SW480 (cell line): Measurements from ENCODE around the gene TCFL5.
"Not testable (repeated sequence)": the region's sequence is repeated elsewhere in the genome, so short reads cannot be mapped to it uniquely, and the experiment has no call there.

ENCODE experiments used
- DNase-seq: peaks from one replicate; pipeline ENCODE4 v3.0.0-alpha.2; 2016; ENCODE audit warnings: low spot score

Gene TCFL5

GRCh38 chr20:62853304-62853703 is 8.3 kb downstream of the TCFL5 start:
- not testable (repeated sequence) for DNase-seq

GRCh38 chr20:62852841-62853240 is 8.8 kb downstream of the TCFL5 start:
- DNase-seq = no peak

- no peak for DNase-seq
These were observed 9.4 kb downstream of the TCFL5 start for GRCh38 chr20:62852196-62852595.

DNA sequence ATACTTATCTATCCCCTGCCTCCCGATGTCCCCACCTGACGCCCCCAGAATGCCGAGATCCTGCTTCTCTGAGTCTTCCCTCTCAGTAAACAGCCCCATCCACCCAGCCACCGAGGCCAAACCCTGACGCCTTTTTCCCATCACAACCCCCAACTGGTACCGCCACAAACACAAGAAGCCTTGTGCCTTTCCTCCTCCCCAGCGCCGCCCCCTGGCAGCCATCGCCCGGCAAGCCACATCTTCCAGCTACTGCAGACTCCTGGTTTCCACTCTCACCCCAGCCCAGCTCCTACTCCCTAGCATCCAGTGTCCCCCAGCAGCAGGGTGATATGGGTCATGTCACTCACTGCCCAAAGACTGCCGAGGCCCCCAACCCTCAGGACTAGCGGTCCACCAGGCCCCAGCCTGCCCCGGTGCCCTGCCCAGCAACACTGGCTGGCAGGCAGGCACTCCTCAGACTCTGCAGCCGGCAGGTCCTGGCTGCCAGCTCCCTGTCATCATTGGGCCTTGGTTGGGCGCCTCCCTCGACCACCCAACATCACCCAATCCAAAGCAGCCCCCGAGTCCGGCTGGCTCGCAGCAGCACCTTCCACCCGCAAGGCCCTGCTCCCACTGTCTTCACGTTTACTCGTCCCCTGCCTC is 11.2 kb downstream of the TCFL5 start:
- no peak for DNase-seq

DNA sequence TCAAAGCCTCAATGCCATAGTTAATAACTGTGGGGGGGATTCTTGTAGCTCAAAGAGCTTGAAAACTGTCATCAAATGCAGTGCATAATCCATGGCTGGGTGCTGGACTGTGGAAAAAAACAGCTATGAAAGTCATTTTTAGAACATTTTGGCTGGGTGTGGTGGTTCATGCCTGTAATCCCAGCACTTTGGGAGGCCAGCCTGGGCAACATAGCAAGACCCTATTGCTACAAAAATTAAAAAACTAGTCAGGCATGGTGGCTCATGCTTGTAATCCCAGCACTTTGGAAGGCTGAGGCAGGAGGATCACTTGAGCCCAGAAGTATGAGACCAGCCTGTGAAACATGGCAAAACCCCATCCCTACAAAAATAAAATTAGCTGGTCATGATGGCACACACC is 12.2 kb downstream of the TCFL5 start:
- no peak for DNase-seq

DNA sequence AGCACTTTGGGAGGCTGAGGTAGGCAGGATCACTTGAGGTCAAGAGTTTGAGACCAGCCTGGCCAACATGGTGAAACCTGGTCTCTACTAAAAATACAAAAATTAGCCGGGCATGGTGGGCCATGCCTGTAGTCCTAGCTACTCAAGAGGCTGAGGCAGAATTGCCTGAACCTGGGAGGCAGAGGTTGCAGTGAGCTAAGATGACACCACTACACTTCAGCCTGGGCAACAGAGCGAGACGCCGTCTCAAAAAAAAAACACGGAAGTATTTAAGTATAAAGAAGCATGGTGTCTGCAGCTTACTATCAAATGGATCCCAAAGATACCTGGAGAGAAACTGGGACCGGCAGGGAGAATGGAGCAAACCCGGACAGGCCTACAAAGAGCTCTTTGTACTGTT is 12.7 kb downstream of the TCFL5 start:
- DNase-seq = not testable (repeated sequence)

- DNase-seq = no peak
These were observed 15.3 kb downstream of the TCFL5 start for GRCh38 chr20:62846166-62846890.

DNA sequence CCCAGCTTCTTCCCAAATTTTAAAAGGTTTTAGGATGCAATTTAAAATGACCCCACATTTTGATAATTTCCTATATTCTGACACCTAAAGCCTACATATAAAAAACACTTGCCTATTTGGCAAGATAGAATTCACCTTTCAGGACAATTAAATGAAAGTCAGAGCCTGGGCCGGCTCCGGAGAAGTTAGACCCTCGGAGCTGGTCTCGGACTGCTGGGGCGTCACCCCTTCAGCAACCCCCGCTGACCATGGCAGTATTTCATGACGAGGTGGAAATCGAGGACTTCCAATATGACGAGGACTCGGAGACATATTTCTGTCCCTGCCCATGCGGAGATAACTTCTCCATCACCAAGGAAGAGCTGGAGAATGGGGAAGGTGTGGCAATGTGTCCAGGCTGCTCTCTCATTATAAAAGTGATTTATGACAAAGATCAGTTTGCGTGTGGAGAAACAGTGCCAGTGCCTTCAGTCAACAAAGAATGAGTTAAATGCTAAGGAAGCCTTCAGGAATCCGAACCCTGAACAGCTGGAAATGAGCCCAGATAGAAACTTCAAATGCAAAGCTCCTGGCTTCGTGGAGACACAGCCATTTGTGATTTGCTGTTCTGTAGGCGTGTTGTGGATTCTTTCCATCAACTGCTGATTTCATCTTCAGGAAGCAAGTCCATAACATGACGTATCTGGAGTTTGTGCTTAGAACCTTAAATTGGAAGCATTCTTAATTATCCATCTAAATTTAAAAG is 16.0 kb downstream of the TCFL5 start:
- DNase-seq = no peak

DNA sequence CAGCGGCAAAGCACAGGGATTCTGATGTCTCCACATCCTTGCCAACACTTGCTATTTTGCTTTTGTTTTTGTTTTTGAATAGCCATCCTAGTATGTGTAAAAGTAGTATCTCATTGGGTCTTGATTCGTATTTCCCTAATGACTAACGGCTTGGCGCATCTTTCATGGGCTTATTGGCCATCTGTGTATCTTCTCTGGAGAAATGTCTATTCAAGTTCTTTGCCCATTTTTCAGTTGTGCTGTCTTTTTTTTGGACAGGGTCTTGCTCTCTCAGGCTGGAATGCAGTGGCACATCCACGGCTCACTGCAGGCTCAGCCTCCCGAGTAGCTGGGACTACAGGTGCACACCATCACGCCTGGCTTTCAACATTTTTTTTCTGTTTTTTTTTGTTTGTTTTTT is 17.4 kb downstream of the TCFL5 start:
- DNase-seq = no peak

DNA sequence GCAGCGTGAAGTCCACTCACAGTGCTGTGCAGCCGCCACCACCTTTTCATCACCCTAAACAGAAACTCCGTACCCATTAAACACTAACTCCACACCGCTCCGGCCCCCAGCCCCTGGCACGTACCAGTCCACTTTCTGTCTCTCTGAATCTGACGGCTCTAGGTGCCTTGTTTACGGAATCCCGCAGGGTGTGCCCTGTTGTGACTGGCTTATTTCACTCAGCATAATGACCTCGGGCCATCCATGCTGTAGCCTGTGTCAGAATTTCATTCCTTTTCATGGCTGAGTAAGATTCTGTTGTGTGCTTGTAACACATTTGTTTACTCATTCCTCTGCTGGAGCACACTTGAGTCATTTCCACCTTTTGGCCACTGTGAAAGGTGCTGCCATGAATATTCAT is 18.0 kb downstream of the TCFL5 start:
- no peak for DNase-seq

- DNase-seq = no peak
These were observed 19.9 kb downstream of the TCFL5 start for GRCh38 chr20:62841705-62842212.

GRCh38 chr20:62840244-62841197 is 21.1 kb downstream of the TCFL5 start:
- no peak for DNase-seq

GRCh38 chr20:62839816-62840215 is 21.8 kb downstream of the TCFL5 start:
- no peak for DNase-seq

- no peak for DNase-seq
These were observed 22.4 kb downstream of the TCFL5 start for GRCh38 chr20:62839261-62839660.

DNA sequence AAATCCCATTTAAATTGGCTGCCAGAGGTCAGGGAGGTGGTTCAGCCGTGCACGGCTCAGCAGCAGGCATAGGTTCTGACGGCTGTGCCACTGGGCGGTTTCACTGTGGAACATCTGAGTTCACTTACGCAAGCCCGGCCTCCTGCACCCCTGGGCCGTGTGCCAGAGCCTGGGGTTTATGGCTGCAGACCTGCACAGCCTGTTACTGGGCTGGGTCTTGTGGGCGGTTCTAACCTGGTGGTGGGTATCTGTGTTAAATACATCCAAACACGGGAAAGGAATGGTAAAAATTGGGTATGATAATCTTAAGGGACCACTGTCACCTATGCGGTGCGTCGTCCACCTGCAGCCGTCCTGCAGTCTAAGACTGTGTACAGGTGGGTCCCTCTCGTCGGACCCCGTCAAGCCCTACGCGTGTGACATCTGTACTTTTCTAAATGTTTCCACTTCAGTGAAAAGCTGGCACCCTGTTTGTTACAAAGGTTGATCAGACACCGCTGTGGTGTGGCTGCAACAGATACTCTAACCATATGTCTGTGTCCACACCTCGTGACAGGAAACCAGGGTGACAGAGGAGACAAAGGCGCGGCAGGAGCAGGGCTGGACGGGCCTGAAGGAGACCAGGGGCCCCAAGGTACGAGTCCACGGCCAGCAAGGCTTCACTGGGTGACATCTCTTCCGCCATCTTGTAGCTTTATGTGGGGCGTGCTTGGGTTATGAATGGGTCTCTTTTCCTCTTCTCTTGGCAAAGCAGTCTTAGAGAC is 23.3 kb downstream of the TCFL5 start:
- no peak for DNase-seq

DNA sequence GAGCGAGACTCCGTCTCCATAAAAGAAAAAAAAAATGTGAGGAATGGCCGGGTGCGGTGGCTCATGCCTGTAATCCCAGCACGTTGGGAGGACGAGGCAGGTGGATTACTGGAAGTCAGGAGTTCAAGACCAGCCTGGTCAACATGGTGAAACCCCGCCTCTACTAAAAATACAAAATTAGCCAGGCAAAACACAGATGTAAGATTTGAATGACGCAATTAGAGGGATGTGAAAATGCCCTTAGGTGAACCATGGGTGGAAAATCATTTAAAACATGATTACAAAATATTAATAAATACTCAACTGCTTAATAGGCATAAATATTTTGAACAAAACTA is 23.9 kb downstream of the TCFL5 start:
- no peak for DNase-seq

DNA sequence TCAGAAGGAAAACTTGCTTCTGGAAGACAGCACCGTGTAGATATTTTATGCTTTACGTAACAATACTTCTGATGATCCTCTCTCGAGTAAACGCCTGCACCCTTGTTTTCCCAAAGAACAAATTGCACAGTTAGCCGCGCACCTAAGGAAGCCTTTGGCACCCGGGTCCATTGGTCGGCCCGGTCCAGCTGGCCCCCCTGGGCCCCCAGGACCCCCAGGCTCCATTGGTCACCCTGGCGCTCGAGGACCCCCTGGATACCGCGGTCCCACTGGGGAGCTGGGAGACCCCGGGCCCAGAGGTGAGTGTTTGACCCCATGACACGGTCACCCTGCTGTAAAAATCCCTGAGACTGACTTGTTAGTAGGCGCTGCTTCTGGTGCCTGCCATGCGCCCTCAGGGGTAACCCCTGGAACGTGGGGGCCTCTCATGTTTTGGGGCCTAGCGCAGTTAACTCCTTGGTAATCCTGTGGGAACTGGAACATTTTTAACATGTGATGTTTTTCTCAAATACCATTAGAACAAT is 24.6 kb downstream of the TCFL5 start:
- no peak for DNase-seq

DNA sequence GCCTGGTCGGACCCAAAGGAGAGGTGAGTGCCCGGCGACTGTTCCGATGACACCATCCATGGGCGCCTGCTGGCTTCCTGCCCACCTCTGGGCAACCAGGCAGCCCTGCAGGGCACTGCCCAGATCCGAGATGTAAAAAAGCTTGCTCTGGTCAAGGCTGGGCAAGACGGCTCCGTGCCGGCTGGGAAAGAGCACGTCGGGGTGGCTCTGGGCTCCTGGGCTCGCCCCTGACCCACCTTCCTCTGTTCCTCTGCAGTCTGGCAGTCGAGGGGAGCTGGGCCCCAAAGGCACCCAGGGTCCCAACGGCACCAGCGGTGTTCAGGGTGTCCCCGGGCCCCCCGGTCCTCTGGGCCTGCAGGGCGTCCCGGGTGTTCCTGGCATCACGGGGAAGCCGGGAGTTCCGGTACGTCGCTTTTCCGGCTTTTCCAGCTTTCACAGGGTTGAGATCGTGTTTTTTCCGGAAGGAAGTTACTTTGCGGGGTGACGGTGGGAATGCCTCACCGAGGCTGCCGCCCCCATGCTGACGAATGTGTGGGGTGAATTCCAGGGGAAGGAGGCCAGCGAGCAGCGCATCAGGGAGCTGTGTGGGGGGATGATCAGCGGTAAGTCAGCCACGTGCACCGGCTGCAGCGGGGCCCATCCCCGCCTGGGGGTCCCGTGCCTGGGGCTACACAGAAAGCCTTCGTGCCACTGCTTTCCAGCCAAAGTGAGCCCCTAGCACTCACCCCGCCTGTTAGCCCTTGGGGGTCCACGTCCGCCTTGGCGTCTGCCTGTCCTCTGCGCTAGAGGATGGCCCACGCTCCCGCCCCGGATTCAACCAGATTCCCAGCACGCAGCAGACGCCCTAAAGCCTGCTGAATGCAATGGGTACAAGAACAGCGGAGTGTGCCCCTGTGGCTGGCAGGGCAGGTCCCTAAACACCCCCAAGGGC is 25.4 kb downstream of the TCFL5 start:
- no peak for DNase-seq

DNA sequence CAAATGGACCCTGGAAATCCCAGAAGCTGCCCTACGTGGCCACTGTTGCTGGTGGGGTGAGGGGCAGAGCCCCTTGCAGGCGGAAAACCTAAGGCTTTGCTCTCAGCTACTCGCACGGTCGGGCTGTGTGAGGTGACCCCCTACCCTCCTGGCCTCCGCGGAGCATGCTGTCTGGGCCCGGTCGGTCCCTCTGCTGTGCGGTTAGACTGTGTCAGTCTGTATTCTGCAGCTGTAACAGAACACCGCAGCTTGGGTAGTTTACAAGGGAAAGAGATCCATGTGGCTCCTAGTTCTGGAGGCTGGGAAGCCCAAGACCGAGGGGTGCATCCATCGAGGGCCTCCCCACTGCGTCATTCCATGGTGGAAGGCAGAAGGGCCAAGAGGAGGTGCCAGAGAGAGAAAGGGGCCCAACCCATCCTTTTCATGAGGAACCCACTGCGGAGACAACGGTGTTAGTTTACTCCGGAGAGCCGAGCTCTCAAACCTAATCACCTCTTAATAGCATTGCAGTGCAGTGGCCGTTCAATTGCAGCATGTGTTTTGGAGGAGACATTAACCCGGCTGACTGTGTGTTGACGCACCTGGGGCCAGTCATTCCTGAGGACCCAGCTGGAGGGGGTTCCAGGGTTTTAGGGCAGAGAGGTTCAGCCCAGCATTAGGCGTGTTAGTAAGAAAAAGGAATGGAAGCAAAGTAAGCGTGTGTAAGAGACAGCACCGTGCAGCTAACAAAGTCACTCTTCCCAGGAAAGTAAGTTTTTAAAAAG is 26.5 kb downstream of the TCFL5 start:
- DNase-seq = no peak
